SK-N-SH (cell line): ENCODE measurements around the gene TEX54. TPM values are rescaled to one million over a fixed set of nuclear protein-coding genes. Genes with fewer than 3 reads are reported as not detected.

Source experiments
- CTCF ChIA-PET: fragments of 300-600, 350-600 bp; formaldehyde crosslinking; extraction: SDS; loops from one replicate; lab custom pipeline; 2021; lab: Yijun Ruan, JAX
- POLR2A ChIA-PET: fragments of 350-600 bp; sonication (Branson Sonifier 250); formaldehyde crosslinking; extraction: SDS; loops from one replicate; lab custom pipeline; 2020; ENCODE audit warnings: antibody characterized with exemption, inconsistent platforms; lab: Yijun Ruan, JAX
- DNase-seq: peaks from one replicate; pipeline ENCODE4 v3.0.0; 2012
- H2AFZ ChIP-seq: fragments of 200-600 bp; sonication (generic); 2 replicates; pipeline ENCODE4 v1.8.1; 2016; ENCODE audit warnings: antibody characterized with exemption, mild to moderate bottlenecking, low read depth
- H3F3A ChIP-seq: fragments of 200-600 bp; sonication (generic); replicated peaks from 2 replicates; pipeline ENCODE3; 2016; ENCODE audit warnings: antibody characterized with exemption, mild to moderate bottlenecking; ENCODE audit not compliant: insufficient read depth
- H3K27ac ChIP-seq, 2 experiments: fragments of 200-500 bp in 1 of 2; fragments of 200-600 bp in 1 of 2; sonication (Bioruptor generic) in 1 of 2; sonication (generic), shearing (Covaris generic) in 1 of 2; 2 replicates each; pipeline versions ENCODE4 v1.5.1 to v1.6.1; 2014 to 2016; ENCODE audit warnings: low read depth in 2 of 2, inconsistent platforms in 1 of 2, low read length in 1 of 2, mild to moderate bottlenecking in 1 of 2, mixed read lengths in 1 of 2
- H3K27me3 ChIP-seq: fragments of 200-600 bp; sonication (generic), shearing (Covaris generic); 2 replicates; pipeline ENCODE4 v1.6.1; 2016; ENCODE audit warnings: mixed run types; ENCODE audit not compliant: insufficient read depth
- H3K36me3 ChIP-seq, 2 experiments: fragments of 200-500 bp in 1 of 2; fragments of 200-600 bp in 1 of 2; sonication (Bioruptor generic) in 1 of 2; sonication (generic) in 1 of 2; replicated peaks in 1 of 2; 2 replicates each; pipeline versions ENCODE3 to v1.5.1; 2014 to 2016; ENCODE audit warnings: low read length in 1 of 2, mild to moderate bottlenecking in 1 of 2; ENCODE audit not compliant: insufficient read depth in 2 of 2, control insufficient read depth in 1 of 2
- H3K4me1 ChIP-seq, 2 experiments: fragments of 200-500 bp in 1 of 2; fragments of 200-600 bp in 1 of 2; sonication (Bioruptor generic) in 1 of 2; sonication (generic), shearing (Covaris generic) in 1 of 2; 2 replicates each; pipeline versions ENCODE4 v1.5.1 to v1.6.1; 2014 to 2016; ENCODE audit warnings: low read depth in 1 of 2, low read length in 1 of 2, mixed run types in 1 of 2; ENCODE audit not compliant: insufficient read depth in 2 of 2, control insufficient read depth in 1 of 2
- H3K4me2 ChIP-seq: fragments of 200-600 bp; sonication (generic), shearing (Covaris generic); 2 replicates; pipeline ENCODE4 v1.6.1; 2017; ENCODE audit warnings: mixed run types
- H3K4me3 ChIP-seq, 2 experiments: fragments of 200-500 bp in 1 of 2; fragments of 200-600 bp in 1 of 2; sonication (Bioruptor generic) in 1 of 2; sonication (generic), shearing (Covaris generic) in 1 of 2; 2 replicates each; pipeline versions ENCODE4 v1.5.1 to v1.8.1; 2014 to 2016; ENCODE audit warnings: low read depth in 2 of 2, inconsistent platforms in 1 of 2, low read length in 1 of 2, mild to moderate bottlenecking in 1 of 2, mixed read lengths in 1 of 2, moderate library complexity in 1 of 2
- H3K79me2 ChIP-seq: fragments of 200-600 bp; sonication (generic); 2 replicates; pipeline ENCODE4 v1.8.1; 2017; ENCODE audit warnings: mild to moderate bottlenecking; ENCODE audit not compliant: insufficient read depth
- H3K9ac ChIP-seq: fragments of 200-600 bp; sonication (generic); 2 replicates; pipeline ENCODE4 v1.6.1; 2017; ENCODE audit warnings: mixed run types
- H3K9me2 ChIP-seq: fragments of 200-600 bp; sonication (generic); 2 replicates; pipeline ENCODE4 v1.6.1; 2017; ENCODE audit warnings: mixed run types
- H3K9me3 ChIP-seq: fragments of 200-600 bp; sonication (generic); 2 replicates; pipeline ENCODE4 v1.6.1; 2017; ENCODE audit warnings: mixed run types, mild to moderate bottlenecking, moderate library complexity
- H4K20me1 ChIP-seq: fragments of 200-600 bp; sonication (generic); 2 replicates; pipeline ENCODE4 v1.6.1; 2017; ENCODE audit warnings: mild to moderate bottlenecking, mixed run types; ENCODE audit not compliant: insufficient read depth
- CHD2 ChIP-seq: fragments of 150-350 bp; IDR thresholded peaks from 2 replicates; pipeline ENCODE4 v1.6.1; 2018; ENCODE audit warnings: low read length; ENCODE audit not compliant: partially characterized antibody
- ELF1 ChIP-seq: IDR thresholded peaks from 2 replicates; pipeline ENCODE4 v1.4.0; 2012
- EP300 ChIP-seq, 2 experiments: IDR thresholded peaks; 2 replicates each; pipeline versions ENCODE4 v1.4.0 to v1.6.1; 2012; ENCODE audit warnings: borderline replicate concordance in 1 of 2, low read depth in 1 of 2, low read length in 1 of 2
- EZH2phosphoT487 ChIP-seq: fragments of 200-600 bp; sonication (generic); IDR thresholded peaks from 2 replicates; pipeline ENCODE4 v1.6.1; 2017; ENCODE audit warnings: low read depth, mixed run types, mild to moderate bottlenecking, antibody characterized with exemption, moderate library complexity, borderline replicate concordance
- FOXJ3 ChIP-seq: sonication (generic); formaldehyde crosslinking; IDR thresholded peaks from 2 replicates; pipeline ENCODE4 v1.5.1; 2020; ENCODE audit warnings: mild to moderate bottlenecking, missing genetic modification reagents
- FOXM1 ChIP-seq: IDR thresholded peaks from 2 replicates; pipeline ENCODE4 v1.4.0; 2012; ENCODE audit warnings: low read depth, mild to moderate bottlenecking
- GABPA ChIP-seq: IDR thresholded peaks from 2 replicates; pipeline ENCODE4 v1.4.0; 2012; ENCODE audit warnings: low read depth, mild to moderate bottlenecking
- GATA2 ChIP-seq: sonication (generic); formaldehyde crosslinking; IDR thresholded peaks from 2 replicates; pipeline ENCODE4 v1.5.0; 2020; ENCODE audit warnings: mild to moderate bottlenecking, missing genetic modification reagents
- JUND ChIP-seq: IDR thresholded peaks from 2 replicates; pipeline ENCODE4 v1.4.0; 2012
- MAX ChIP-seq: IDR thresholded peaks from 2 replicates; pipeline ENCODE4 v1.4.0; 2012; ENCODE audit warnings: low read depth
- MXI1 ChIP-seq: IDR thresholded peaks from 2 replicates; pipeline ENCODE4 v1.6.1; 2012; ENCODE audit warnings: mild to moderate bottlenecking, low read depth, low read length, improper control_type of control experiment
- NRF1 ChIP-seq: IDR thresholded peaks from 2 replicates; pipeline ENCODE4 v1.6.1; 2012; ENCODE audit warnings: low read depth, mild to moderate bottlenecking, low read length
- PBX3 ChIP-seq: IDR thresholded peaks from 2 replicates; pipeline ENCODE4; 2012
- POLR2AphosphoS5 ChIP-seq: IDR thresholded peaks from 2 replicates; pipeline ENCODE4 v1.6.1; 2012; ENCODE audit warnings: low read depth, low read length
- RCOR1 ChIP-seq: fragments of 150-350 bp; IDR thresholded peaks from 2 replicates; pipeline ENCODE4 v1.6.1; 2017; ENCODE audit warnings: antibody characterized with exemption, low read length
- RFX5 ChIP-seq: IDR thresholded peaks from 2 replicates; pipeline ENCODE4 v1.6.1; 2012; ENCODE audit warnings: mild to moderate bottlenecking, improper control_type of control experiment, low read length
- RXRA ChIP-seq: IDR thresholded peaks from 2 replicates; pipeline ENCODE4 v1.4.0; 2012; ENCODE audit warnings: low read depth, mild to moderate bottlenecking, borderline replicate concordance
- SMC3 ChIP-seq: IDR thresholded peaks from 2 replicates; pipeline ENCODE4 v1.6.1; 2012; ENCODE audit warnings: low read depth, low read length, improper control_type of control experiment
- TAF1 ChIP-seq: IDR thresholded peaks from 2 replicates; pipeline ENCODE4 v1.6.1; 2012; ENCODE audit warnings: low read depth, mild to moderate bottlenecking, low read length, moderate library complexity, borderline replicate concordance
- TCF12 ChIP-seq: IDR thresholded peaks from 2 replicates; pipeline ENCODE4 v1.4.0; 2012
- TEAD4 ChIP-seq: IDR thresholded peaks from 2 replicates; pipeline ENCODE4 v1.4.0; 2012; ENCODE audit warnings: mild to moderate bottlenecking, borderline replicate concordance; ENCODE audit not compliant: insufficient read depth
- USF2 ChIP-seq: fragments of 150-350 bp; IDR thresholded peaks from 2 replicates; pipeline ENCODE4 v1.6.1; 2017; ENCODE audit warnings: antibody characterized with exemption, low read length, low read depth, borderline replicate concordance
- YY1 ChIP-seq: IDR thresholded peaks from 2 replicates; pipeline ENCODE4 v1.4.0; 2012; ENCODE audit warnings: low read depth, mild to moderate bottlenecking
- WGBS: methylation state at CpG from one replicate; pipeline ENCODE4 v1.1.6; 2017; ENCODE audit warnings: low lambda C conversion rate; 5-methylcytosine and 5-hydroxymethylcytosine counted together
- polyA plus RNA-seq, 3 experiments: library from polyadenylated mRNA; depleted of rRNA; stranded (reverse); fragments of >200 nt; gene quantifications; 2 replicates each; pipeline ENCODE4 v1.2.3, GENCODE V29; 2012
- TF ChIP-seq, protein P1 (sequence below): fragments of 200-600 bp; sonication (generic); IDR thresholded peaks from 2 replicates; pipeline ENCODE4 v1.6.1; 2017; ENCODE audit warnings: antibody characterized with exemption, mild to moderate bottlenecking, moderate library complexity
- TF ChIP-seq, protein P2 (sequence below): IDR thresholded peaks from 2 replicates; pipeline ENCODE4 v1.4.0; 2012; ENCODE audit warnings: low read depth, borderline replicate concordance
- TF ChIP-seq, protein P3 (sequence below): fragments of 150-350 bp; IDR thresholded peaks from 2 replicates; pipeline ENCODE4 v1.6.1; 2016; ENCODE audit warnings: mild to moderate bottlenecking, low read depth, low read length

Gene TEX54
- polyA plus RNA-seq, 1 of the 3 experiments (the other 2 are of a cell fraction): not detected

GRCh38 chr11:62787005-62787759 lies 45.5 kb downstream of the TEX54 start, which contains the start of gene TMEM179B:
Gene TMEM179B (plus strand): TSS chr11:62787402. CDS start chr11:62787432, 30 bp downstream.
- H3K9me2 ChIP-seq: no peaks in the 10 kb centered on the region
- WGBS: 0% methylated on average over 30 of the region's 88 CpGs
- peaks cover 25 to 31% of the 10 kb centered on the region in 2 experiments for H3K36me3 ChIP-seq
- peaks cover 37% of the 10 kb centered on the region for H3F3A ChIP-seq
- H3K4me1 ChIP-seq: peaks cover 6 to 26% of the 10 kb centered on the region in 2 experiments
- H3K27me3 ChIP-seq: no peaks in the 10 kb centered on the region
- ChIA-PET CTCF (interaction anchor here (0.6 to 6.6 kb wide), 56 partner anchors 9 to 392 kb away, joined by 3 to 130 read pairs (median 5); partner anchors contain the start of genes B3GAT3, HNRNPUL2, NXF1 and SLC3A2), POLR2A (interaction anchor here (0.6 to 2.8 kb wide), 16 partner anchors 12 to 196 kb away, joined by 3 to 35 read pairs (median 5); partner anchors contain the start of genes HNRNPUL2, SLC3A2, TAF6L and TUT1)
- peak; percentile 97 for DNase-seq
- H3K4me2 ChIP-seq: peak within 1 kb of the TSS; percentile 83
- H3K27ac ChIP-seq: peak within 1 kb of the TSS; percentile 65 to 89
- peak within 1 kb of the TSS; percentile 74 for H3K9ac ChIP-seq
- no peak within 1 kb of the TSS; the same call in 1 of the 2 replicates for H2AFZ ChIP-seq
- peaks cover 55% of the 10 kb centered on the region for H3K79me2 ChIP-seq
- H3K4me3 ChIP-seq: peak within 1 kb of the TSS; percentile 76 to 87
- H3K9me3 ChIP-seq: no peaks in the 10 kb centered on the region
- H4K20me1 ChIP-seq: no peaks in the 10 kb centered on the region
- TF ChIP-seq NRF1 (no peak), TCF12 (no peak), SMC3 (no peak; the same call in 1 of the 2 replicates), ELF1 (peak; percentile 93), EP300 (IDR thresholded peaks at IDR 0.05; ENCODE audit: borderline replicate concordance in 1 of 2, low read depth in 1 of 2, low read length in 1 of 2) (peak in 1 of 2 experiments; percentile 15; a peak in 1 of 4 replicates), PBX3 (peak; percentile 59), MXI1 (peak; percentile 76), RCOR1 (0 out of 2 replicates have a peak, but pooled peaks have one; percentile 58), TEAD4 (no peak), JUND (no peak), EZH2phosphoT487 (no peak), FOXJ3 (CRISPR knock-in tag) (peak; percentile 72; the same call in 1 of the 2 replicates), GATA2 (CRISPR knock-in tag) (no peak), GABPA (peak; percentile 92), RFX5 (no peak), RXRA (no peak), MAX (peak; percentile 68), TAF1 (peak; percentile 92), FOXM1 (no peak), YY1 (peak; percentile 85), POLR2AphosphoS5 (peak; percentile 96), USF2 (no peak), CHD2 (peak; percentile 72)
- TF ChIP-seq, protein P1, sequence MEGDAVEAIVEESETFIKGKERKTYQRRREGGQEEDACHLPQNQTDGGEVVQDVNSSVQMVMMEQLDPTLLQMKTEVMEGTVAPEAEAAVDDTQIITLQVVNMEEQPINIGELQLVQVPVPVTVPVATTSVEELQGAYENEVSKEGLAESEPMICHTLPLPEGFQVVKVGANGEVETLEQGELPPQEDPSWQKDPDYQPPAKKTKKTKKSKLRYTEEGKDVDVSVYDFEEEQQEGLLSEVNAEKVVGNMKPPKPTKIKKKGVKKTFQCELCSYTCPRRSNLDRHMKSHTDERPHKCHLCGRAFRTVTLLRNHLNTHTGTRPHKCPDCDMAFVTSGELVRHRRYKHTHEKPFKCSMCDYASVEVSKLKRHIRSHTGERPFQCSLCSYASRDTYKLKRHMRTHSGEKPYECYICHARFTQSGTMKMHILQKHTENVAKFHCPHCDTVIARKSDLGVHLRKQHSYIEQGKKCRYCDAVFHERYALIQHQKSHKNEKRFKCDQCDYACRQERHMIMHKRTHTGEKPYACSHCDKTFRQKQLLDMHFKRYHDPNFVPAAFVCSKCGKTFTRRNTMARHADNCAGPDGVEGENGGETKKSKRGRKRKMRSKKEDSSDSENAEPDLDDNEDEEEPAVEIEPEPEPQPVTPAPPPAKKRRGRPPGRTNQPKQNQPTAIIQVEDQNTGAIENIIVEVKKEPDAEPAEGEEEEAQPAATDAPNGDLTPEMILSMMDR: peak; percentile 49
- TF ChIP-seq, protein P2, sequence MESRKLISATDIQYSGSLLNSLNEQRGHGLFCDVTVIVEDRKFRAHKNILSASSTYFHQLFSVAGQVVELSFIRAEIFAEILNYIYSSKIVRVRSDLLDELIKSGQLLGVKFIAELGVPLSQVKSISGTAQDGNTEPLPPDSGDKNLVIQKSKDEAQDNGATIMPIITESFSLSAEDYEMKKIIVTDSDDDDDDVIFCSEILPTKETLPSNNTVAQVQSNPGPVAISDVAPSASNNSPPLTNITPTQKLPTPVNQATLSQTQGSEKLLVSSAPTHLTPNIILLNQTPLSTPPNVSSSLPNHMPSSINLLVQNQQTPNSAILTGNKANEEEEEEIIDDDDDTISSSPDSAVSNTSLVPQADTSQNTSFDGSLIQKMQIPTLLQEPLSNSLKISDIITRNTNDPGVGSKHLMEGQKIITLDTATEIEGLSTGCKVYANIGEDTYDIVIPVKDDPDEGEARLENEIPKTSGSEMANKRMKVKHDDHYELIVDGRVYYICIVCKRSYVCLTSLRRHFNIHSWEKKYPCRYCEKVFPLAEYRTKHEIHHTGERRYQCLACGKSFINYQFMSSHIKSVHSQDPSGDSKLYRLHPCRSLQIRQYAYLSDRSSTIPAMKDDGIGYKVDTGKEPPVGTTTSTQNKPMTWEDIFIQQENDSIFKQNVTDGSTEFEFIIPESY: peak; percentile 72; the same call in 1 of the 2 replicates
- TF ChIP-seq, protein P3, sequence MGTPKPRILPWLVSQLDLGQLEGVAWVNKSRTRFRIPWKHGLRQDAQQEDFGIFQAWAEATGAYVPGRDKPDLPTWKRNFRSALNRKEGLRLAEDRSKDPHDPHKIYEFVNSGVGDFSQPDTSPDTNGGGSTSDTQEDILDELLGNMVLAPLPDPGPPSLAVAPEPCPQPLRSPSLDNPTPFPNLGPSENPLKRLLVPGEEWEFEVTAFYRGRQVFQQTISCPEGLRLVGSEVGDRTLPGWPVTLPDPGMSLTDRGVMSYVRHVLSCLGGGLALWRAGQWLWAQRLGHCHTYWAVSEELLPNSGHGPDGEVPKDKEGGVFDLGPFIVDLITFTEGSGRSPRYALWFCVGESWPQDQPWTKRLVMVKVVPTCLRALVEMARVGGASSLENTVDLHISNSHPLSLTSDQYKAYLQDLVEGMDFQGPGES: no peak
